HEK293 (cell line): ENCODE data around the gene ZNF280A.

Source experiments
- CTCF ChIA-PET: fragments of 350-600 bp; formaldehyde crosslinking; extraction: SDS; loops from one replicate; lab custom pipeline; 2021; ENCODE audit warnings: antibody characterized with exemption; lab: Yijun Ruan, JAX
- POLR2A ChIA-PET: fragments of 300-600 bp; formaldehyde crosslinking; extraction: SDS; loops from one replicate; lab custom pipeline; 2020; ENCODE audit warnings: antibody characterized with exemption, inconsistent platforms; lab: Yijun Ruan, JAX
- H3K27ac ChIP-seq: fragments of 200-500 bp; sonication (Bioruptor generic); 2 replicates; pipeline ENCODE4 v1.5.1; 2014; ENCODE audit warnings: low read depth, low read length, control low read depth, inconsistent platforms; ENCODE audit errors: extremely low read depth
- H3K36me3 ChIP-seq, 2 experiments: fragments of 200-500 bp in 1 of 2; sonication (Bioruptor generic) in 1 of 2; 1 replicate in 1 of 2; 2 replicates in 1 of 2; pipeline ENCODE4 v1.5.1; 2014 to 2017; ENCODE audit warnings: inconsistent platforms in 2 of 2, low read length in 2 of 2; ENCODE audit not compliant: control insufficient read depth in 2 of 2, insufficient read depth in 1 of 2
- H3K4me1 ChIP-seq: fragments of 200-500 bp; sonication (Bioruptor generic); 2 replicates; pipeline ENCODE4 v1.5.1; 2014; ENCODE audit warnings: mild to moderate bottlenecking, low read length, inconsistent platforms; ENCODE audit not compliant: control insufficient read depth, insufficient read depth
- H3K4me3 ChIP-seq: 2 replicates; pipeline ENCODE4 v1.5.1; 2011; ENCODE audit warnings: low read depth, mild to moderate bottlenecking, control low read depth, low read length, moderate library complexity
- H3K9me3 ChIP-seq: fragments of 200-500 bp; sonication (Bioruptor generic); 2 replicates; pipeline ENCODE4 v1.5.1; 2014; ENCODE audit warnings: low read depth, low read length, inconsistent platforms; ENCODE audit not compliant: control insufficient read depth, insufficient read depth
- GLI4 ChIP-seq: fragments of 450-650 bp; formaldehyde crosslinking; IDR thresholded peaks from 2 replicates; pipeline ENCODE4 v1.5.1; 2016; ENCODE audit warnings: missing biosample characterization, missing genetic modification characterization
- HOXC10 ChIP-seq: sonication (generic); formaldehyde crosslinking; IDR thresholded peaks from 2 replicates; pipeline ENCODE4 v1.8.1; 2023; ENCODE audit warnings: mild to moderate bottlenecking, missing genetic modification reagents
- PRDM1 ChIP-seq: fragments of 450-650 bp; formaldehyde crosslinking; IDR thresholded peaks from 2 replicates; pipeline ENCODE4; 2016; ENCODE audit warnings: missing biosample characterization, missing genetic modification characterization
- SCRT2 ChIP-seq: fragments of 450-650 bp; formaldehyde crosslinking; IDR thresholded peaks from 2 replicates; pipeline ENCODE4 v1.5.1; 2016; ENCODE audit warnings: missing biosample characterization, missing genetic modification characterization
- SP7 ChIP-seq: fragments of 450-650 bp; formaldehyde crosslinking; IDR thresholded peaks from 2 replicates; pipeline ENCODE4 v1.5.1; 2016; ENCODE audit warnings: missing biosample characterization, missing genetic modification characterization
- TCF7L2 ChIP-seq: IDR thresholded peaks from 2 replicates; pipeline ENCODE4 v1.6.1; 2011; ENCODE audit warnings: low read depth, mild to moderate bottlenecking, inconsistent platforms, low read length, moderate library complexity, borderline replicate concordance
- ZBTB1 ChIP-seq: fragments of 450-650 bp; formaldehyde crosslinking; IDR thresholded peaks from 2 replicates; pipeline ENCODE4 v1.5.1; 2016; ENCODE audit warnings: missing biosample characterization, missing genetic modification characterization
- ZFHX2 ChIP-seq: fragments of 450-650 bp; formaldehyde crosslinking; conservative IDR thresholded peaks from 2 replicates; pipeline ENCODE4 v1.5.1; 2016; ENCODE audit warnings: missing biosample characterization, missing genetic modification characterization
- ZNF2 ChIP-seq: fragments of 450-650 bp; formaldehyde crosslinking; IDR thresholded peaks from 2 replicates; pipeline ENCODE4 v1.5.1; 2016; ENCODE audit warnings: missing biosample characterization, missing genetic modification characterization
- ZNF311 ChIP-seq: fragments of 450-650 bp; formaldehyde crosslinking; IDR thresholded peaks from 2 replicates; pipeline ENCODE4 v1.5.1; 2017; ENCODE audit warnings: missing biosample characterization, missing genetic modification characterization, borderline replicate concordance
- ZNF423 ChIP-seq: fragments of 450-650 bp; formaldehyde crosslinking; IDR thresholded peaks from 2 replicates; pipeline ENCODE4 v1.5.1; 2016; ENCODE audit warnings: missing biosample characterization, missing genetic modification characterization
- ZSCAN30 ChIP-seq: fragments of 450-650 bp; IDR thresholded peaks from 2 replicates; pipeline ENCODE4 v1.5.1; 2018; ENCODE audit warnings: missing biosample characterization, mild to moderate bottlenecking, missing genetic modification characterization, moderate library complexity
- TF ChIP-seq, protein P1 (sequence below): fragments of 450-650 bp; formaldehyde crosslinking; IDR thresholded peaks from 2 replicates; pipeline ENCODE4 v1.5.1; 2016; ENCODE audit warnings: missing biosample characterization, missing genetic modification characterization
- TF ChIP-seq, protein P2 (sequence below): fragments of 450-650 bp; formaldehyde crosslinking; optimal IDR thresholded peaks from 2 replicates; pipeline ENCODE3; 2016; ENCODE audit warnings: missing biosample characterization, mild to moderate bottlenecking, missing genetic modification characterization
- TF ChIP-seq, protein P3 (sequence below): fragments of 450-650 bp; formaldehyde crosslinking; conservative IDR thresholded peaks from 2 replicates; pipeline ENCODE4 v1.5.1; 2016; ENCODE audit warnings: low read depth, missing biosample characterization, missing genetic modification characterization
- TF ChIP-seq, protein P4 (sequence below): fragments of 450-650 bp; IDR thresholded peaks from 2 replicates; pipeline ENCODE4 v1.5.1; 2018; ENCODE audit warnings: missing biosample characterization, mild to moderate bottlenecking, missing genetic modification characterization

Gene ZNF280A

DNA sequence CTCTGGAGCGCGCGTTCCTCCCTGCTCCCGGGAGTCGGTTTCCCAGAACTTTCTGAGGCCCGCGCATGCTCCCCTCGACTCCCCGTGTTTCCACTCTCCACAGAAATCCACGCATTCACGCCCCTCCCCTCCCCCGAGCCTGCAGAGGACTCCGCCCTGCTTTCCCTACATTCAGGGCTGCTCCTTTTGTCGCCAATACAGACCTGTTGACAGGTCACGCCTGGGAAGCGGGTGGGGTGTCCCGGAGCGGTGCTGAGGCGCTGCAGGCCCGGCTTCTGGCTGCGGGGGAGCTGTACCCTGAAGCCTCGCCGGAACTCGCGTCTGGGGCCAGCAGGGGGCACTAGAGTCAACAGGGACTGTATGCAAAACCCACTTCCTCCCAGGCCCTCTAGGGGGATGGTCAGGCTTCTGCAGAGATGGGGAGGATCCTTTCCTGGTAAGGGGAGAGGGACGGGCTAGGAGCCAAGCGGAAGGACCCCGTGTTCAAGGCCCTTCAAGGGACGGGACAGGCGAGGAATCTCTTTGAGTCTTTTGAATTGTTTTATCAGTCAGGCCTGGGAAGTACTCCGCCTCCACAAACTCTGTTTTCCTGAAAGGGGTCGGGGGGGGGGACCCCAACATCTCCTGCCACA is 39.0 kb upstream of the ZNF280A start, which contains the start of gene PRAME (continued):
- TF ChIP-seq ZBTB1 (tag by site-specific recombination) (no peak), ZFHX2 (tag by site-specific recombination) (peak; percentile 35), GLI4 (tag by site-specific recombination) (0 out of 2 replicates have a peak, but pooled peaks have one; percentile 55), SP7 (tag by site-specific recombination) (peak; percentile 50), PRDM1 (tag by site-specific recombination) (no peak), SCRT2 (tag by site-specific recombination) (peak; percentile 89), ZNF2 (tag by site-specific recombination) (0 out of 2 replicates have a peak, but pooled peaks have one; percentile 41), ZNF423 (tag by site-specific recombination) (no peak), ZNF311 (no peak)
- TF ChIP-seq, protein P1, sequence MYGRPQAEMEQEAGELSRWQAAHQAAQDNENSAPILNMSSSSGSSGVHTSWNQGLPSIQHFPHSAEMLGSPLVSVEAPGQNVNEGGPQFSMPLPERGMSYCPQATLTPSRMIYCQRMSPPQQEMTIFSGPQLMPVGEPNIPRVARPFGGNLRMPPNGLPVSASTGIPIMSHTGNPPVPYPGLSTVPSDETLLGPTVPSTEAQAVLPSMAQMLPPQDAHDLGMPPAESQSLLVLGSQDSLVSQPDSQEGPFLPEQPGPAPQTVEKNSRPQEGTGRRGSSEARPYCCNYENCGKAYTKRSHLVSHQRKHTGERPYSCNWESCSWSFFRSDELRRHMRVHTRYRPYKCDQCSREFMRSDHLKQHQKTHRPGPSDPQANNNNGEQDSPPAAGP (tag by site-specific recombination), result 0 out of 2 replicates have a peak, but pooled peaks have one; percentile 17
- TF ChIP-seq, all 188 proteins: peak for 19

DNA sequence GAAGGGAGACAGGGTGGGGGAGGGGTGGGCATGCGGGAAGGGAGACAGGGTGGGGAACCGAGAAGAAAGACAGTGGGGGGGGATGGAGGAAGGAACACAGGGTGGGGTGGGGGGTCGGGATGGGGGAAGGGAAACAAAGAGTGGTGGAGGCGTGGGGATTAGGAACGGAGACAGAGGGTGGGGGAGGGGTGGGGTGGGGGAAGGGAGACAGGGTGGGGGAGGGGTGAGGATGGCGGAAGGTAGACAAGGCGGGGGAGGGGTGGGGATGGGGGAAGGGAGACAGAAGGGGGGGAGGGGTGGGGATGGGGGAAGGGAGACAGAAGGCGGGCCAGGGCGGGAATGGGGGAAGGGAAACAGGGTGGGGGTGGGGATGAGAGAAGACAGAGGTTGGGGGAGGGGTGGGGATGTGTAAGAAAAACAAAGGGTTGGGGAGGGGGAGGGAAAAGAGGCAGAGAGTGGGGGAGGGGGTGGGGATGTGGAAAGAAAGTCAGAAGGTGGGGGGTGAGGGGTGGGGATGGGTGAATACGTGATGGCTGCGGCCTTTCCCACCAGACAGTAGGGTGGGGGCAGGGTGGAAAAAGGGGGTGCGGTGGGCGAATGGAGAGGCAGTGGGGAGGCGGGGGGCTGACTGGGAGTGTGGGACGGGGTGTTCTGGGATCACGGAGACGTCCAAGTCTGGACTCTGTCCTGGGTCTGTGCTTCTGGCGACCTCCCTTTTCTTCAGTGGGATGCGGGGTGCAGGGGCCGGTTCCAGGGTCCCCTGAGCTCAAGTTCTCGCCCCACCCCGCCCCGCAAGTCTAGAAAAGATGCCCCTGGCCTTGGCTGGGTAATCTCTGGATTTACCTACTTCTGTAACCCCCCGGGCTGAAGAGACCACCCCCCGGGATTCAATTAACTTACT is 38.3 kb upstream of the ZNF280A start:
- no peaks in the 10 kb centered on the region for H3K4me1 ChIP-seq
- H3K4me3 ChIP-seq, result no peak overlapping the region
- POLR2A ChIA-PET, result no interaction called here
- no peak overlapping the region for H3K27ac ChIP-seq
- TF ChIP-seq HOXC10 (CRISPR knock-in tag) (no peak), ZSCAN30 (no peak), TCF7L2 (no peak)
- TF ChIP-seq, protein P2, sequence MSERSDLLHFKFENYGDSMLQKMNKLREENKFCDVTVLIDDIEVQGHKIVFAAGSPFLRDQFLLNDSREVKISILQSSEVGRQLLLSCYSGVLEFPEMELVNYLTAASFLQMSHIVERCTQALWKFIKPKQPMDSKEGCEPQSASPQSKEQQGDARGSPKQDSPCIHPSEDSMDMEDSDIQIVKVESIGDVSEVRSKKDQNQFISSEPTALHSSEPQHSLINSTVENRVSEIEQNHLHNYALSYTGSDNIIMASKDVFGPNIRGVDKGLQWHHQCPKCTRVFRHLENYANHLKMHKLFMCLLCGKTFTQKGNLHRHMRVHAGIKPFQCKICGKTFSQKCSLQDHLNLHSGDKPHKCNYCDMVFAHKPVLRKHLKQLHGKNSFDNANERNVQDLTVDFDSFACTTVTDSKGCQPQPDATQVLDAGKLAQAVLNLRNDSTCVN (tag by site-specific recombination), result no peak
- TF ChIP-seq, protein P3, sequence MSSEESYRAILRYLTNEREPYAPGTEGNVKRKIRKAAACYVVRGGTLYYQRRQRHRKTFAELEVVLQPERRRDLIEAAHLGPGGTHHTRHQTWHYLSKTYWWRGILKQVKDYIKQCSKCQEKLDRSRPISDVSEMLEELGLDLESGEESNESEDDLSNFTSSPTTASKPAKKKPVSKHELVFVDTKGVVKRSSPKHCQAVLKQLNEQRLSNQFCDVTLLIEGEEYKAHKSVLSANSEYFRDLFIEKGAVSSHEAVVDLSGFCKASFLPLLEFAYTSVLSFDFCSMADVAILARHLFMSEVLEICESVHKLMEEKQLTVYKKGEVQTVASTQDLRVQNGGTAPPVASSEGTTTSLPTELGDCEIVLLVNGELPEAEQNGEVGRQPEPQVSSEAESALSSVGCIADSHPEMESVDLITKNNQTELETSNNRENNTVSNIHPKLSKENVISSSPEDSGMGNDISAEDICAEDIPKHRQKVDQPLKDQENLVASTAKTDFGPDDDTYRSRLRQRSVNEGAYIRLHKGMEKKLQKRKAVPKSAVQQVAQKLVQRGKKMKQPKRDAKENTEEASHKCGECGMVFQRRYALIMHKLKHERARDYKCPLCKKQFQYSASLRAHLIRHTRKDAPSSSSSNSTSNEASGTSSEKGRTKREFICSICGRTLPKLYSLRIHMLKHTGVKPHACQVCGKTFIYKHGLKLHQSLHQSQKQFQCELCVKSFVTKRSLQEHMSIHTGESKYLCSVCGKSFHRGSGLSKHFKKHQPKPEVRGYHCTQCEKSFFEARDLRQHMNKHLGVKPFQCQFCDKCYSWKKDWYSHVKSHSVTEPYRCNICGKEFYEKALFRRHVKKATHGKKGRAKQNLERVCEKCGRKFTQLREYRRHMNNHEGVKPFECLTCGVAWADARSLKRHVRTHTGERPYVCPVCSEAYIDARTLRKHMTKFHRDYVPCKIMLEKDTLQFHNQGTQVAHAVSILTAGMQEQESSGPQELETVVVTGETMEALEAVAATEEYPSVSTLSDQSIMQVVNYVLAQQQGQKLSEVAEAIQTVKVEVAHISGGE (tag by site-specific recombination), result no peak
- TF ChIP-seq, protein P4, sequence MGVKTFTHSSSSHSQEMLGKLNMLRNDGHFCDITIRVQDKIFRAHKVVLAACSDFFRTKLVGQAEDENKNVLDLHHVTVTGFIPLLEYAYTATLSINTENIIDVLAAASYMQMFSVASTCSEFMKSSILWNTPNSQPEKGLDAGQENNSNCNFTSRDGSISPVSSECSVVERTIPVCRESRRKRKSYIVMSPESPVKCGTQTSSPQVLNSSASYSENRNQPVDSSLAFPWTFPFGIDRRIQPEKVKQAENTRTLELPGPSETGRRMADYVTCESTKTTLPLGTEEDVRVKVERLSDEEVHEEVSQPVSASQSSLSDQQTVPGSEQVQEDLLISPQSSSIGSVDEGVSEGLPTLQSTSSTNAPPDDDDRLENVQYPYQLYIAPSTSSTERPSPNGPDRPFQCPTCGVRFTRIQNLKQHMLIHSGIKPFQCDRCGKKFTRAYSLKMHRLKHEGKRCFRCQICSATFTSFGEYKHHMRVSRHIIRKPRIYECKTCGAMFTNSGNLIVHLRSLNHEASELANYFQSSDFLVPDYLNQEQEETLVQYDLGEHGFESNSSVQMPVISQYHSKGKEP (tag by site-specific recombination), result no peak
- CTCF ChIA-PET, result interaction anchor here (0.6 to 2.2 kb wide), 15 partner anchors 9 to 385 kb away, joined by 3 to 24 read pairs (median 4); no protein-coding TSS in a partner anchor
- no peaks in the 10 kb centered on the region for H3K9me3 ChIP-seq
- no peaks in the 10 kb centered on the region for H3K36me3 ChIP-seq
